H9 (cell line): Measurements from ENCODE around the gene CFAP97. TPM values are rescaled to one million over a fixed set of nuclear protein-coding genes. Genes with fewer than 3 reads are reported as not detected.

Experiments
- DNase-seq: peaks from one replicate; pipeline ENCODE4 v3.0.0-alpha.2; 2017
- H2AFZ ChIP-seq: one replicate; pipeline ENCODE4 v1.6.1; 2013; ENCODE audit warnings: mild to moderate bottlenecking, low read length, control low read depth, moderate library complexity
- H2AK5ac ChIP-seq: 2 replicates; pipeline ENCODE4 v1.6.1; 2013; ENCODE audit warnings: low read length, control low read depth, mixed read lengths; ENCODE audit not compliant: insufficient read length
- H2BK120ac ChIP-seq: one replicate; pipeline ENCODE4 v1.6.1; 2013; ENCODE audit warnings: low read depth, mild to moderate bottlenecking, low read length, control low read depth, inconsistent platforms; ENCODE audit not compliant: poor library complexity, severe bottlenecking
- H2BK12ac ChIP-seq: 2 replicates; pipeline ENCODE4 v1.6.1; 2013; ENCODE audit warnings: low read length, control low read depth, mixed read lengths, low read depth; ENCODE audit not compliant: insufficient read length
- H2BK15ac ChIP-seq: 2 replicates; pipeline ENCODE4 v1.6.1; 2013; ENCODE audit warnings: low read depth, low read length, control low read depth
- H2BK20ac ChIP-seq: one replicate; pipeline ENCODE4 v1.6.1; 2013; ENCODE audit warnings: low read depth, mild to moderate bottlenecking, low read length, control low read depth, inconsistent platforms; ENCODE audit not compliant: poor library complexity, severe bottlenecking
- H2BK5ac ChIP-seq: 2 replicates; pipeline ENCODE4 v1.6.1; 2013; ENCODE audit warnings: low read length, control low read depth, mixed read lengths; ENCODE audit not compliant: insufficient read length
- H3K14ac ChIP-seq: 2 replicates; pipeline ENCODE4 v1.6.1; 2013; ENCODE audit warnings: low read length, control low read depth; ENCODE audit not compliant: insufficient read depth
- H3K18ac ChIP-seq: 2 replicates; pipeline ENCODE4 v1.6.1; 2013; ENCODE audit warnings: low read depth, mild to moderate bottlenecking, mixed read lengths, low read length, control low read depth; ENCODE audit not compliant: insufficient read length
- H3K23ac ChIP-seq: 2 replicates; pipeline ENCODE4 v1.6.1; 2013; ENCODE audit warnings: low read length, control low read depth, mixed read lengths, low read depth; ENCODE audit not compliant: insufficient read length
- H3K23me2 ChIP-seq: 2 replicates; pipeline ENCODE4 v1.6.1; 2013; ENCODE audit warnings: low read depth, mild to moderate bottlenecking, mixed read lengths, low read length, control low read depth; ENCODE audit not compliant: insufficient read length, poor library complexity, severe bottlenecking
- H3K27ac ChIP-seq: 2 replicates; pipeline ENCODE4 v1.5.1; 2013; ENCODE audit warnings: low read length, control low read depth, mixed read lengths, low read depth; ENCODE audit not compliant: insufficient read length
- H3K27me3 ChIP-seq: 2 replicates; pipeline ENCODE4 v1.6.1; 2013; ENCODE audit warnings: low read length, control low read depth, inconsistent platforms; ENCODE audit not compliant: insufficient read depth
- H3K4ac ChIP-seq: 2 replicates; pipeline ENCODE4 v1.6.1; 2013; ENCODE audit warnings: low read depth, mild to moderate bottlenecking, control low read depth, inconsistent platforms, low read length, moderate library complexity
- H3K4me1 ChIP-seq: 2 replicates; pipeline ENCODE4 v1.6.1; 2013; ENCODE audit warnings: low read length, control low read depth, inconsistent platforms; ENCODE audit not compliant: insufficient read depth
- H3K4me2 ChIP-seq: 2 replicates; pipeline ENCODE4 v1.6.1; 2013; ENCODE audit warnings: low read length, control low read depth, mixed read lengths; ENCODE audit not compliant: insufficient read length, insufficient read depth
- H3K56ac ChIP-seq: 2 replicates; pipeline ENCODE4 v1.6.1; 2013; ENCODE audit warnings: low read depth, mild to moderate bottlenecking, mixed read lengths, low read length, control low read depth; ENCODE audit not compliant: insufficient read length
- H3K79me1 ChIP-seq: 2 replicates; pipeline ENCODE4 v1.6.1; 2013; ENCODE audit warnings: low read depth, mild to moderate bottlenecking, moderate library complexity, low read length, control low read depth, inconsistent platforms; ENCODE audit not compliant: insufficient read depth, poor library complexity, severe bottlenecking
- H3K79me2 ChIP-seq: 2 replicates; pipeline ENCODE4 v1.6.1; 2013; ENCODE audit warnings: low read length, control low read depth, inconsistent platforms; ENCODE audit not compliant: insufficient read depth
- H3K9ac ChIP-seq: 2 replicates; pipeline ENCODE4 v1.6.1; 2013; ENCODE audit warnings: low read length, control low read depth, mixed read lengths; ENCODE audit not compliant: insufficient read length; ENCODE audit errors: extremely low read depth
- H3K9me3 ChIP-seq: one replicate; pipeline ENCODE4 v1.6.1; 2013; ENCODE audit warnings: low read depth, low read length, inconsistent platforms; ENCODE audit not compliant: control insufficient read depth
- H3T11ph ChIP-seq: one replicate; pipeline ENCODE4 v1.6.1; 2013; ENCODE audit warnings: mild to moderate bottlenecking, low read length, control low read depth, inconsistent platforms
- H4K20me1 ChIP-seq: one replicate; pipeline ENCODE4 v1.6.1; 2013; ENCODE audit not compliant: control insufficient read depth, insufficient read length, insufficient read depth
- H4K5ac ChIP-seq: 2 replicates; pipeline ENCODE4 v1.6.1; 2013; ENCODE audit warnings: low read depth, mild to moderate bottlenecking, mixed read lengths, low read length, control low read depth; ENCODE audit not compliant: insufficient read length
- H4K8ac ChIP-seq: replicated peaks from 2 replicates; pipeline ENCODE4 v1.6.1; 2013; ENCODE audit warnings: low read length, control low read depth, mixed read lengths, low read depth; ENCODE audit not compliant: insufficient read length
- H4K91ac ChIP-seq: 2 replicates; pipeline ENCODE4 v1.6.1; 2013; ENCODE audit warnings: low read depth, mild to moderate bottlenecking, moderate library complexity, mixed read lengths, low read length, control low read depth; ENCODE audit not compliant: insufficient read length
- H3K27ac Mint-ChIP-seq, 3 experiments: 2 replicates in 2 of 3; 3 replicates in 1 of 3; pipeline ENCODE4 v1.8.0; 2020 to 2021; ENCODE audit warnings: mixed read lengths in 3 of 3, mild to moderate bottlenecking in 1 of 3, moderate library complexity in 1 of 3
- H3K27me3 Mint-ChIP-seq: 2 replicates; pipeline ENCODE4 v1.8.0; 2021; ENCODE audit warnings: low read depth, mild to moderate bottlenecking, moderate library complexity, mixed read lengths
- H3K36me3 Mint-ChIP-seq, 3 experiments: 2 replicates in 2 of 3; 3 replicates in 1 of 3; pipeline ENCODE4 v1.8.0; 2020 to 2021; ENCODE audit warnings: low read depth in 3 of 3, mixed read lengths in 3 of 3; ENCODE audit not compliant: insufficient read depth in 1 of 3
- H3K4me1 Mint-ChIP-seq, 2 experiments: 2 replicates each; pipeline ENCODE4 v1.8.0; 2020; ENCODE audit warnings: mixed read lengths in 2 of 2
- H3K4me3 Mint-ChIP-seq, 2 experiments: 2 replicates in 1 of 2; 3 replicates in 1 of 2; pipeline ENCODE4 v1.8.0; 2020 to 2021; ENCODE audit warnings: mild to moderate bottlenecking in 2 of 2, mixed read lengths in 2 of 2, moderate library complexity in 1 of 2
- H3K9me3 Mint-ChIP-seq, 2 experiments: 2 replicates in 1 of 2; 3 replicates in 1 of 2; pipeline ENCODE4 v1.8.0; 2020; ENCODE audit warnings: mild to moderate bottlenecking in 2 of 2, mixed read lengths in 2 of 2, moderate library complexity in 1 of 2
- total RNA-seq: library from RNA; stranded (reverse); gene quantifications from 2 replicates; pipeline ENCODE4 v1.2.1, GENCODE V29; 2021
- TF ChIP-seq, protein P1 (sequence below): fragments of 200-600 bp; sonication (generic); conservative IDR thresholded peaks from 3 replicates; pipeline ENCODE4 v1.8.0; 2021; ENCODE audit warnings: antibody characterized with exemption, mild to moderate bottlenecking

The CFAP97 gene
- total RNA-seq, 1 experiment from 2014 or later: 39.3 TPM

DNA sequence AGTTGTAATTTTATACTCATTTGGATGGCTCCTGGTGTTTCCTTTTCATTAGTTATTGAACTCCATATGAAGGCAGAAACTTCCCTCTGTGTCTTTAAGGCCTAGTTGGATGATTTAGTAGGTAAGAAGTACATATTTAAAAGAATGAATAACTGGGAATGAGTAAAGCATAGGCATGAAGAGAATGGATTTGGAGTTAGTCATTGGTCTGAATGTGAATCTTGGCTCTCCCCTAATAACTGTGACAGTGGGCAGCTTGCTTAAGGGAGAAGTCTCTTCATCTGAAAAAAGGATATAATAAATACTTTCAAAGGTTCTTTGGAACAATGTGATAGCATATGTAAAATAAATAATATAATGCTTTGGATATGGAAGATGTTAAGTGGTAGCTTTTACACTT lies 18.8 kb upstream of the CFAP97 start:
- Histone ChIP-seq H2BK5ac (no peak overlapping the region), H3K4me1 (no peaks in the 10 kb centered on the region; the same call in 1 of the 2 replicates), H3K4me2 (no peak overlapping the region), H2BK15ac (no peak overlapping the region), H3K27ac (no peak overlapping the region), H3K23me2 (peaks cover 3% of the 10 kb centered on the region), H2BK12ac (no peak overlapping the region), H2BK120ac (no peak overlapping the region), H4K20me1 (no peaks in the 10 kb centered on the region), H3K14ac (no peak overlapping the region), H3K56ac (no peak overlapping the region), H3K4ac (no peak overlapping the region), H3K23ac (no peak overlapping the region), H3K9me3 (no peaks in the 10 kb centered on the region), H3K18ac (no peak overlapping the region), H4K91ac (no peak overlapping the region), H3K9ac (no peak overlapping the region), H3K79me2 (peaks cover 4% of the 10 kb centered on the region; the same call in 1 of the 2 replicates), H3K27me3 (no peaks in the 10 kb centered on the region), H2AK5ac (no peak overlapping the region), H3K79me1 (peaks cover 15% of the 10 kb centered on the region), H3T11ph (no peak overlapping the region), H2BK20ac (no peak overlapping the region), H2AFZ (no peak overlapping the region), H4K5ac (no peak overlapping the region), H4K8ac (no peak overlapping the region)
- H3K9me3 Mint-ChIP-seq: no peaks in the 10 kb centered on the region; a peak in 1 of 5 replicates
- H3K27me3 Mint-ChIP-seq: no peaks in the 10 kb centered on the region
- DNase-seq: no peak
- no peak overlapping the region for H3K4me3 Mint-ChIP-seq
- H3K36me3 Mint-ChIP-seq: peaks cover 0 to 4% (median 3%) of the 10 kb centered on the region in 3 experiments; a peak in 2 of 7 replicates
- H3K27ac Mint-ChIP-seq: no peak overlapping the region
- TF ChIP-seq, protein P1, sequence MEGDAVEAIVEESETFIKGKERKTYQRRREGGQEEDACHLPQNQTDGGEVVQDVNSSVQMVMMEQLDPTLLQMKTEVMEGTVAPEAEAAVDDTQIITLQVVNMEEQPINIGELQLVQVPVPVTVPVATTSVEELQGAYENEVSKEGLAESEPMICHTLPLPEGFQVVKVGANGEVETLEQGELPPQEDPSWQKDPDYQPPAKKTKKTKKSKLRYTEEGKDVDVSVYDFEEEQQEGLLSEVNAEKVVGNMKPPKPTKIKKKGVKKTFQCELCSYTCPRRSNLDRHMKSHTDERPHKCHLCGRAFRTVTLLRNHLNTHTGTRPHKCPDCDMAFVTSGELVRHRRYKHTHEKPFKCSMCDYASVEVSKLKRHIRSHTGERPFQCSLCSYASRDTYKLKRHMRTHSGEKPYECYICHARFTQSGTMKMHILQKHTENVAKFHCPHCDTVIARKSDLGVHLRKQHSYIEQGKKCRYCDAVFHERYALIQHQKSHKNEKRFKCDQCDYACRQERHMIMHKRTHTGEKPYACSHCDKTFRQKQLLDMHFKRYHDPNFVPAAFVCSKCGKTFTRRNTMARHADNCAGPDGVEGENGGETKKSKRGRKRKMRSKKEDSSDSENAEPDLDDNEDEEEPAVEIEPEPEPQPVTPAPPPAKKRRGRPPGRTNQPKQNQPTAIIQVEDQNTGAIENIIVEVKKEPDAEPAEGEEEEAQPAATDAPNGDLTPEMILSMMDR: no peak
- H3K4me1 Mint-ChIP-seq: peaks cover 10% of the 10 kb centered on the region in 2 experiments
